DOHH2 (cell line): ENCODE data around the gene SCAF4.

Experiments
- H3F3A ChIP-seq: fragments of 200-600 bp; sonication (generic), shearing (Covaris generic); 2 replicates; pipeline ENCODE4 v1.6.0; 2016; ENCODE audit warnings: antibody characterized with exemption, mild to moderate bottlenecking; ENCODE audit not compliant: control insufficient read depth, insufficient read depth
- H3K27ac ChIP-seq: fragments of 200-600 bp; sonication (generic); 2 replicates; pipeline ENCODE4 v1.5.1; 2014; ENCODE audit warnings: low read depth, mild to moderate bottlenecking, low read length, moderate library complexity
- H3K27me3 ChIP-seq: fragments of 200-600 bp; sonication (generic); 2 replicates; pipeline ENCODE4 v1.6.1; 2014; ENCODE audit warnings: mild to moderate bottlenecking, low read length, mixed read lengths; ENCODE audit not compliant: control insufficient read depth
- H3K36me3 ChIP-seq: fragments of 200-600 bp; sonication (generic); 2 replicates; pipeline ENCODE4 v1.6.1; 2014; ENCODE audit warnings: mild to moderate bottlenecking, low read length, moderate library complexity, mixed read lengths; ENCODE audit not compliant: control insufficient read depth
- H3K4me1 ChIP-seq: fragments of 200-600 bp; sonication (generic); 2 replicates; pipeline ENCODE4 v1.6.1; 2014; ENCODE audit warnings: mild to moderate bottlenecking, low read length, mixed read lengths; ENCODE audit not compliant: control insufficient read depth
- H3K4me2 ChIP-seq: fragments of 200-600 bp; sonication (generic); 2 replicates; pipeline ENCODE4 v1.6.0; 2014; ENCODE audit warnings: mild to moderate bottlenecking, low read length, moderate library complexity
- H3K4me3 ChIP-seq: fragments of 200-600 bp; sonication (generic); 2 replicates; pipeline ENCODE4 v1.5.1; 2014; ENCODE audit warnings: mild to moderate bottlenecking, low read length, mixed read lengths
- H3K79me2 ChIP-seq: fragments of 200-600 bp; sonication (generic); 2 replicates; pipeline ENCODE4 v1.6.1; 2014; ENCODE audit warnings: mild to moderate bottlenecking, low read length, mixed read lengths; ENCODE audit not compliant: control insufficient read depth
- H3K9me2 ChIP-seq: fragments of 200-600 bp; sonication (generic); replicated peaks from 2 replicates; pipeline ENCODE4 v1.6.1; 2014; ENCODE audit warnings: mild to moderate bottlenecking, low read length, mixed read lengths; ENCODE audit not compliant: control insufficient read depth
- H3K9me3 ChIP-seq: fragments of 200-600 bp; sonication (generic); 2 replicates; pipeline ENCODE4 v1.6.1; 2014; ENCODE audit warnings: antibody characterized with exemption, low read length, mixed read lengths; ENCODE audit not compliant: control insufficient read depth, insufficient read depth
- H4K20me1 ChIP-seq: fragments of 200-600 bp; sonication (generic); 2 replicates; pipeline ENCODE4 v1.6.0; 2014; ENCODE audit warnings: low read depth, mild to moderate bottlenecking, antibody characterized with exemption, low read length, moderate library complexity; ENCODE audit not compliant: control insufficient read depth, insufficient read depth
- CTCF ChIP-seq: fragments of 200-600 bp; sonication (generic); IDR thresholded peaks from one replicate; pipeline ENCODE4 v1.5.1; 2014; ENCODE audit warnings: antibody characterized with exemption, mild to moderate bottlenecking, low read depth, low read length; ENCODE audit not compliant: poor library complexity, severe bottlenecking
- EZH2phosphoT487 ChIP-seq: fragments of 200-600 bp; sonication (generic); IDR thresholded peaks from 2 replicates; pipeline ENCODE4 v1.6.1; 2017; ENCODE audit warnings: borderline replicate concordance, mild to moderate bottlenecking, antibody characterized with exemption, low read length, moderate library complexity, mixed read lengths

The SCAF4 gene

GRCh38 chr21:31731857-31732596 is at the start of gene SCAF4:
SCAF4 (minus strand) TSS chr21:31732118; CDS start chr21:31731692, 426 bp downstream.
- Histone ChIP-seq H3K4me3 (peak within 1 kb of the TSS; percentile 90), H3K27me3 (no peaks in the 10 kb centered on the region), H4K20me1 (peaks cover 38% of the 10 kb centered on the region), H3F3A (peaks cover 22% of the 10 kb centered on the region), H3K36me3 (peaks cover 48% of the 10 kb centered on the region), H3K4me1 (peaks cover 77% of the 10 kb centered on the region), H3K4me2 (peak within 1 kb of the TSS; percentile 100), H3K9me3 (no peaks in the 10 kb centered on the region), H3K27ac (peak within 1 kb of the TSS; percentile 97), H3K9me2 (no peaks in the 10 kb centered on the region), H3K79me2 (peaks cover 80% of the 10 kb centered on the region)
- no peak for TF ChIP-seq EZH2phosphoT487
- no peak for TF ChIP-seq CTCF

- TF ChIP-seq CTCF (peak; percentile 76), EZH2phosphoT487 (no peak)
- Histone ChIP-seq H3K4me3 (no peak overlapping the region), H4K20me1 (no peaks in the 10 kb centered on the region), H3K4me1 (peaks cover 36% of the 10 kb centered on the region), H3K27me3 (no peaks in the 10 kb centered on the region), H3K27ac (no peak overlapping the region), H3K9me3 (no peaks in the 10 kb centered on the region), H3F3A (peaks cover 4% of the 10 kb centered on the region; the same call in 1 of the 2 replicates), H3K9me2 (no peaks in the 10 kb centered on the region), H3K79me2 (no peaks in the 10 kb centered on the region), H3K36me3 (no peaks in the 10 kb centered on the region), H3K4me2 (peak overlapping the region; percentile 25; the same call in 1 of the 2 replicates)
Observed at GRCh38 chr21:31780944-31781343, 49.0 kb upstream of the SCAF4 start.

GRCh38 chr21:31778546-31778945 is 46.6 kb upstream of the SCAF4 start:
- no peaks in the 10 kb centered on the region for H3K27me3 ChIP-seq
- H3K9me3 ChIP-seq, result no peaks in the 10 kb centered on the region
- H3K79me2 ChIP-seq, result 0 out of 2 replicates have a peak, but pooled peaks cover 4% of the 10 kb centered on the region
- no peak overlapping the region for H3K27ac ChIP-seq
- TF ChIP-seq CTCF, result no peak
- no peak for TF ChIP-seq EZH2phosphoT487
- H3K9me2 ChIP-seq, result no peaks in the 10 kb centered on the region
- no peaks in the 10 kb centered on the region for H3K36me3 ChIP-seq
- peaks cover 55% of the 10 kb centered on the region for H3K4me1 ChIP-seq
- peaks cover 16% of the 10 kb centered on the region for H3F3A ChIP-seq
- no peaks in the 10 kb centered on the region for H4K20me1 ChIP-seq
- no peak overlapping the region for H3K4me3 ChIP-seq
- no peak overlapping the region for H3K4me2 ChIP-seq
